PC-9 (cell line): ENCODE measurements around the gene ZNF609.

Source experiments
- CTCF ChIP-seq: fragments of 200-600 bp; sonication (generic); conservative IDR thresholded peaks from 2 replicates; pipeline ENCODE4 v1.6.1; 2017; ENCODE audit warnings: mixed run types, antibody characterized with exemption, mild to moderate bottlenecking, moderate library complexity
- EZH2 ChIP-seq: fragments of 200-600 bp; sonication (generic); IDR thresholded peaks from 2 replicates; pipeline ENCODE4 v1.8.0; 2017; ENCODE audit warnings: antibody characterized with exemption, low read depth

DNA sequence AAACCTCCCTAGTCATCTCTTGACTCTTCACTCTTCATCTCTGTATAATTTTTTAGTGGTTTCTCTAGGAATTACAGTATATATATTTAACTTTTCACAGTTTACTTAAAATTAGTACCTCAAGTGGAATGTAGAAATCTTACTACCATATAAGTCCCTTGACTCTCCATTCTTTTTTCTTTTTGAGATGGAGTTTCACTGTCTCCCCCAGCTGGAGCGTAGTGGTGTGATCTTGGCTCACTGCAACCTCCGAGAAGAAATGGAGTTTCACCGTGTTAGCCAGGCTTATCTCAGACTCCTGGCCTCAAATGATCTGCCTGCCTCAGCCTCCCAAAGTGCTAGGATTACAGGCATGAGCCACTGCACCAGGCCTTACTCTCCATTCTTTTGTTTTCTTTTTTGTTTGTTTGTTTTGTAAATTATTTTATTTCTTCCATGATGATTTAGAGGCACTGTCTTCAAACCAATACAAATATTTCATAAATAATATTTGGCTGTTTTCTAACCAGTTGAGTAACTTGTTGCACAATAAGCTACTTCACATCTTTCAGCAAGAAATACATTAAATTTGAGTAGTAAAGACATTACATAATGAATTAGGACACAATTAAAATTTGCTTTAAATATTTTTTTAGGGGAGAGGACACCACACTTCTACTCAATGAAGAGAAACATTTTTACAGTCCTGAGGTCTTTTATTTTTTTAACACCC lies 170.2 kb downstream of the ZNF609 start:
- TF ChIP-seq CTCF = no peak
- TF ChIP-seq EZH2 = no peak
